ENCODE measurements around the gene UTP20.

The UTP20 gene

GRCh38 chr12:101280006-101280505 lies at the start of gene UTP20:
Gene UTP20, plus strand, starts transcription at chr12:101280105. Its CDS starts 178 bp downstream, at chr12:101280283.
- DNase-seq (ENCODE audit: low read depth in 2 of 2): peak; percentile 51 to 57

GRCh38 chr12:101230547-101230946 lies 49.4 kb upstream of the UTP20 start:
- no peak for DNase-seq (ENCODE audit: low read depth in 2 of 2)

GRCh38 chr12:101231636-101232035 lies 48.3 kb upstream of the UTP20 start:
- no peak for DNase-seq (ENCODE audit: low read depth in 2 of 2)

GRCh38 chr12:101235686-101236085 lies 44.2 kb upstream of the UTP20 start:
- no peak for DNase-seq (ENCODE audit: low read depth in 2 of 2)

GRCh38 chr12:101238306-101238705 lies 41.6 kb upstream of the UTP20 start:
- no peak for DNase-seq (ENCODE audit: low read depth in 2 of 2)

- no peak for DNase-seq (ENCODE audit: low read depth in 2 of 2)
These were observed 41.0 kb upstream of the UTP20 start for GRCh38 chr12:101238800-101239329.

- DNase-seq (ENCODE audit: low read depth in 2 of 2): no peak
These were observed 36.8 kb upstream of the UTP20 start for GRCh38 chr12:101243074-101243473.

GRCh38 chr12:101243616-101244015 lies 36.3 kb upstream of the UTP20 start:
- no peak for DNase-seq (ENCODE audit: low read depth in 2 of 2)

- DNase-seq (ENCODE audit: low read depth in 2 of 2): no peak
These were observed 23.6 kb upstream of the UTP20 start for GRCh38 chr12:101256266-101256665.

- no peak for DNase-seq (ENCODE audit: low read depth in 2 of 2)
These were observed 22.5 kb upstream of the UTP20 start for GRCh38 chr12:101257357-101257756.

- DNase-seq (ENCODE audit: low read depth in 2 of 2): no peak
These were observed 12.8 kb upstream of the UTP20 start for GRCh38 chr12:101267111-101267510.

GRCh38 chr12:101276433-101276832 lies 3.5 kb upstream of the UTP20 start:
- no peak for DNase-seq (ENCODE audit: low read depth in 2 of 2)

- DNase-seq (ENCODE audit: low read depth in 2 of 2): no peak
These were observed 2.5 kb upstream of the UTP20 start for GRCh38 chr12:101277443-101277842.

GRCh38 chr12:101287357-101287756 lies 7.5 kb downstream of the UTP20 start:
- no peak for DNase-seq (ENCODE audit: low read depth in 2 of 2)

GRCh38 chr12:101297661-101298060 lies 17.8 kb downstream of the UTP20 start:
- DNase-seq (ENCODE audit: low read depth in 2 of 2): no peak

- DNase-seq (ENCODE audit: low read depth in 2 of 2): no peak
These were observed 18.5 kb downstream of the UTP20 start for GRCh38 chr12:101298426-101298825.

GRCh38 chr12:101299346-101299745 lies 19.4 kb downstream of the UTP20 start:
- no peak for DNase-seq (ENCODE audit: low read depth in 2 of 2)

GRCh38 chr12:101299931-101300330 lies 20.0 kb downstream of the UTP20 start:
- DNase-seq (ENCODE audit: low read depth in 2 of 2): no peak

- no peak for DNase-seq (ENCODE audit: low read depth in 2 of 2)
These were observed 22.8 kb downstream of the UTP20 start for GRCh38 chr12:101302741-101303140.

GRCh38 chr12:101305226-101305779 lies 25.4 kb downstream of the UTP20 start:
- DNase-seq (ENCODE audit: low read depth in 2 of 2): no peak

- DNase-seq (ENCODE audit: low read depth in 2 of 2): no peak
These were observed 25.9 kb downstream of the UTP20 start for GRCh38 chr12:101305794-101306193.

- DNase-seq (ENCODE audit: low read depth in 2 of 2): no peak
These were observed 42.6 kb downstream of the UTP20 start for GRCh38 chr12:101322480-101322879.

- DNase-seq (ENCODE audit: low read depth in 2 of 2): no peak
These were observed 43.4 kb downstream of the UTP20 start for GRCh38 chr12:101323255-101323654.

- no peak for DNase-seq (ENCODE audit: low read depth in 2 of 2)
These were observed 45.7 kb downstream of the UTP20 start for GRCh38 chr12:101325590-101325989.

Measured in fibroblast of skin of left biceps (primary cell).